SK-N-MC (cell line): ENCODE data around the gene UBTD1.

Experiments
- EZH2 ChIP-seq: fragments of 200-600 bp; sonication (generic); IDR thresholded peaks from one replicate; pipeline ENCODE4 v1.6.1; 2017; ENCODE audit warnings: antibody characterized with exemption
- FOXP2 ChIP-seq: optimal IDR thresholded peaks from 2 replicates; pipeline ENCODE3; 2011; ENCODE audit warnings: mild to moderate bottlenecking, moderate library complexity; ENCODE audit not compliant: insufficient read depth; ENCODE audit errors: extremely low read length, control extremely low read depth
- POLR2AphosphoS5 ChIP-seq: IDR thresholded peaks from 2 replicates; pipeline ENCODE4 v1.6.1; 2012; ENCODE audit warnings: mild to moderate bottlenecking, low read depth, low read length, borderline replicate concordance

DNA sequence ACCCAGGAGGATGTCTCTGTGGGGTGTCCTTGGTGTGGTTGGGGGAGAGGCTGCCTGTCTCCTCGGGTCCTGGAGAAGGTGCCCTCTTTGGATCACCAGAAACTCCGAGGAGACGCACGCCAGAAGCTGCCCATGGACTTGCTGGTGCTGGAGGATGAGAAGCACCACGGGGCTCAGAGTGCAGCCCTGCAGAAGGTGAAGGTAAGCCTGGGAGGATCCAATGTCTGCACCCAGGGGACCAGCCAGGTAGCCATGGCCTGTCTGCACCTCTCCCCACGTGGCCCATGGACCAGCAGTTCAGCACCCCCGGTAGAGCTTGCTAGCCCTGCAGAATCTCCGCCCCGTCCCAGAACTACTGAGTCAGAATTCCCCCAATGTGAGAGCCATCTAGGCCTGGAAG is 79.0 kb downstream of the UBTD1 start:
- TF ChIP-seq POLR2AphosphoS5 = no peak
- no peak for TF ChIP-seq EZH2
- no peak for TF ChIP-seq FOXP2
